GM12872 (cell line): ENCODE measurements around the gene DDX21.
A peak's percentile ranks its signal among the peaks of the same experiment; 100 is the strongest.

Source experiments
- TF ChIP-seq, protein P1 (sequence below): IDR thresholded peaks from 3 replicates; pipeline ENCODE4 v1.5.1; 2011; ENCODE audit warnings: low read depth, mild to moderate bottlenecking, low read length, moderate library complexity; ENCODE audit not compliant: insufficient read depth

The DDX21 gene

DNA sequence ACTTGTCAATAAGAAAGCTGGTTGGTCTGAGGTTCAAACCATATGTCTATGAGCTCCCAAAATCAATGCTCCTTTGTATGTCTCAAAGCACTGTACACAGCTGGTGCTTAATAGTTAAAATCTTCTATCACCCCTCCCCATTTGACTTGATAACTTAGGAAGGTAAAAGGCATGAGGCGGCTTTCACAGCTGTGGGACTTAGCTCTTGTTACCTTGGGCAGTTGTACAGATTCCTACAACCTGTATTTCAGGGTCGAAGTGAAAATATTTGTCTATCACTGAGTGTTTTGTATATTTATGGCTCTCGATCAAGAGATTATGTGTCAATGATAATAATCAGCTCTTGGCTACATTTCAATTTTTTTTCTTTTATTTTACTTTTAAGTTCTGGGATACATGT is 31.6 kb downstream of the DDX21 start:
- TF ChIP-seq, protein P1, sequence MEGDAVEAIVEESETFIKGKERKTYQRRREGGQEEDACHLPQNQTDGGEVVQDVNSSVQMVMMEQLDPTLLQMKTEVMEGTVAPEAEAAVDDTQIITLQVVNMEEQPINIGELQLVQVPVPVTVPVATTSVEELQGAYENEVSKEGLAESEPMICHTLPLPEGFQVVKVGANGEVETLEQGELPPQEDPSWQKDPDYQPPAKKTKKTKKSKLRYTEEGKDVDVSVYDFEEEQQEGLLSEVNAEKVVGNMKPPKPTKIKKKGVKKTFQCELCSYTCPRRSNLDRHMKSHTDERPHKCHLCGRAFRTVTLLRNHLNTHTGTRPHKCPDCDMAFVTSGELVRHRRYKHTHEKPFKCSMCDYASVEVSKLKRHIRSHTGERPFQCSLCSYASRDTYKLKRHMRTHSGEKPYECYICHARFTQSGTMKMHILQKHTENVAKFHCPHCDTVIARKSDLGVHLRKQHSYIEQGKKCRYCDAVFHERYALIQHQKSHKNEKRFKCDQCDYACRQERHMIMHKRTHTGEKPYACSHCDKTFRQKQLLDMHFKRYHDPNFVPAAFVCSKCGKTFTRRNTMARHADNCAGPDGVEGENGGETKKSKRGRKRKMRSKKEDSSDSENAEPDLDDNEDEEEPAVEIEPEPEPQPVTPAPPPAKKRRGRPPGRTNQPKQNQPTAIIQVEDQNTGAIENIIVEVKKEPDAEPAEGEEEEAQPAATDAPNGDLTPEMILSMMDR, result no peak

DNA sequence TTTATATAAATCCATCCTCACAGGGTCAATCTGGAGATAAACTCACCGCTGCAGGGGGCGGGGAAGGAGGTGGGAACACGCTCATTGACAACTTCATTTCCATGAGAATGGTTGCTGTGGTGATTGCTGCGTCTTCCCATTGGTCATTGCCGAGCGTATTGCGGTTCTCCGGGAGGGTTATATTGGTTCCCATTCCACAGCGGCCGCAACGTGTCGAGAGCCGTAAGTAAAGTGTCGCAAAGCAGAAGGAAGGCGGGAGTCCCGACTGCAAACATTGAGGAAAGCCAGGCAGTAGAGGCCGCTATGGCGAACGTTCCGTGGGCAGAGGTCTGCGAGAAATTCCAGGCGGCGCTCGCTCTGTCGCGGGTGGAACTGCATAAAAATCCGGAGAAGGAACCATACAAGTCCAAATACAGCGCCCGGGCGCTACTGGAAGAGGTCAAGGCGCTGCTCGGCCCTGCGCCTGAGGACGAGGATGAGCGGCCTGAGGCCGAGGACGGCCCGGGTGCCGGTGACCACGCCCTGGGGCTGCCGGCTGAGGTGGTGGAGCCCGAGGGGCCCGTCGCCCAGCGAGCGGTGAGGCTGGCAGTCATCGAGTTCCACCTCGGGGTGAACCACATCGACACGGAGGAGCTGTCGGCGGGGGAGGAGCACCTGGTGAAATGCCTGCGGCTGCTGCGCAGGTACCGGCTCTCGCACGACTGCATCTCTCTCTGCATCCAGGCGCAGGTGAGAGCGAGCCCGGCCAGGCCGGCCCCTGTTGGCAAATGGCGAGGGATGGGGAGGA is 32.8 kb downstream of the DDX21 start, which contains the start of gene KIFBP:
TSS of gene KIFBP (plus strand) at position 274 of the 787 bp plus-strand sequence. CDS start at position 304, 30 bp downstream.
- TF ChIP-seq, protein P1, result peak; percentile 59

- TF ChIP-seq, protein P1, result no peak
Observed at GRCh38 chr10:68989317-68989990, 33.5 kb downstream of the DDX21 start.

DNA sequence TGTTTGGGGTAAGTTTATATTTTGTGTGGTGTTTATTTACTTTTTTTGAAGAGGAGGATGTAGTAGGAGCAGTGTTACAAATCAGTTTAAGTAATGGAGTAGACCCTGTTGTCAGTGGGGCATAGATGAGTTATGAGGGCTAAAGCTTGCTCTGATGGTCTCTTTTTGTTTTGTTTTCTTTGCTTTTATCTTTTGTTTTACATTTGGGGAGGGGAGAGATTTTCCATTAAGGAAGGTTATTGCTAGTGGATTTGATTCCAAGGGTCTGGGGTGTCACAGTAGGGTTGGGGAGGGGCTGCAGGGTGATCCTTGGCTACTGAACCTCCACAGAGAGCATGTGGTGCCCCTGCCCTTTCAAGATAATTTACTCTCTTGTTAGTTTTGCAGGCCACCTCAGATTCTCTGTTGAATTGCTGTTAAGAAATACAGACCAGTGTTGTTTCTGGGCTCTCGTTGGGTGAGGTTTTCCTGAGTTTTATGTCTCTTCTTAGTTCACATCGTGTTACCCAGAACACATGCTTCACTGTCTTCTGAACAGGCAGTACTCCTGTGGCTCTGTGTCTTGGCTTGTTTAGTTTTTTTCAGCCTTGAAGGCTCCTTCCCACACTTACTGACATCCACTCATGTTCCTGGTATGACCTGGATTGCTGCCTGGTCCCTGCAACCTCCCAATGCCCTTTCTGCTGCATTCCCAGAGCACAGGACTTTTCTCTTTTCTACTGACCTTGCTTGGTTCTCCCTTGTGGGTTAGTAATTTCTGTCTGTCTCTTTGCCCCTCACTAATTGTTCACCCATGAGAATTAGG is 36.9 kb downstream of the DDX21 start:
- TF ChIP-seq, protein P1, result no peak

- TF ChIP-seq, protein P1, result no peak
Observed at GRCh38 chr10:68997211-68997610, 41.2 kb downstream of the DDX21 start.

DNA sequence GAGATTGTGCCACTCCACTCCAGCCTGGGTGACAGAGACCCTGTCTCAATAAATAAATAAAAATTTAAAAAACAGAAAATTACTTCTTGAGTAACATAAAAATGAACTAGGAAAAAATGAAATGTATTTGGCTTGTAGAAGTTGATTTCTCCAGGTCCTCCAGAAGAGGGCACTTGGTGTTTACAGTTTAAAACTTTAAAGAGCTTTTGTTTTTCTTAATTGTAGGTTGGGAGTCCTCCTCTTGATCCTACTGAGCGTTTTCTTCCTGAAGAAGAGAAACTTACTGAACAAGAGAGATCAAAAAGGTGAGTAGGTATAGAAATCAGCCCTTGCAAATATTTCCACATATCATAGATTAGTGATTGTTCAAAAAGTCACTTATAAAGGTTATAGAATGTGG is 48.9 kb downstream of the DDX21 start:
- TF ChIP-seq, protein P1, result peak; percentile 57
